Left renal pelvis (tissue), 4 donors: ENCODE data around the gene PA2G4. TPM values are rescaled to one million over a fixed set of nuclear protein-coding genes. Genes with fewer than 3 reads are reported as not detected.
"Not testable (repeated sequence)": the region's sequence is repeated elsewhere in the genome, so short reads cannot be mapped to it uniquely, and the experiment has no call there.

Experiments used
- DNase-seq, 4 donors: peaks; one replicate each; pipeline ENCODE4 v3.0.0-alpha.2; 2013; ENCODE audit warnings: low read depth in 4 of 4, low spot score in 3 of 4
- polyA plus RNA-seq, 4 donors: library from polyadenylated mRNA; unstranded; fragments of 120-200 nt; gene quantifications; one replicate each; pipeline ENCODE4 v1.2.1, GENCODE V29; 2013; ENCODE audit not compliant: insufficient read length in 4 of 4

Gene PA2G4
- polyA plus RNA-seq, 4 donors: 104 to 166 (median 154) TPM

- no peak for DNase-seq
Observed at GRCh38 chr12:56098592-56098991, 5.8 kb upstream of the PA2G4 start.

DNA sequence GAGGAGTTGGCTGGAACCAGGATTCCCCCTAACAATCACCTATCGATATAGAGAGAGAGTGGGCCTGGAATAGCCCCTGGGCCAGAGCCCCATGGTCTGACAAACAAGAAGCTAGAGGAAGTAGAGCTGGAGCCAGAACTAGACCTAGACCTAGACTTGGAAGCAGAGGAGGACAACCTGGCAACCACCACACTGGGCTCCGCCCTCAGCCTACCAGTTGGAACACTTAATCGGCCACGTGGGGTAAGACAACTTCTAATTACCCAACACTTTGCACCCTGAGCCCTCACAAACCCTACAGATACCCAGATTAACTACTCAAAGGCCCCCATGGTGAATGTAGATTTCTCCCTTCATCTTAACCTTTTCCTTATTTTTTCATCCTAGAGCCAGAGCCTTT, 4.6 kb upstream of the PA2G4 start:
- DNase-seq: no peak

DNA sequence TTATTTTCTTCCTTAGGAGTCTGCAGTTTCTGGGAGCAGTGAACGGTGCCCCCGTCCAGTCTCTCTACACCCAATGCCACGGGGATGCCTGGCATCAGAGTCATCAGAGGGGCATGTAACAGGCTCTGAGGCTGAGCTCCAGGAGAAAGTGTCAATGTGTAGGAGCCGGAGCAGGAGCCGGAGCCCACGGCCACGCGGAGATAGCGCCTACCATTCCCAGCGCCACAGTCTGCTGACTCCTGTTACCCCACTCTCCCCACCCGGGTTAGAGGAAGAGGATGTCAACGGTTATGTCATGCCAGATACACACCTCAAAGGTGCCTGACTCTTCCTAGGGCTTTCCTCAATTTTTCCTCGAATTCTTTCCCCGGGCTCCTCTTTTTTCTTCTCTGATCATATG, 3.3 kb upstream of the PA2G4 start:
- DNase-seq: no peak

GRCh38 chr12:56102683-56103065, 1.7 kb upstream of the PA2G4 start:
- no peak for DNase-seq

GRCh38 chr12:56103066-56103711, 1.2 kb upstream of the PA2G4 start:
- no peak for DNase-seq

DNA sequence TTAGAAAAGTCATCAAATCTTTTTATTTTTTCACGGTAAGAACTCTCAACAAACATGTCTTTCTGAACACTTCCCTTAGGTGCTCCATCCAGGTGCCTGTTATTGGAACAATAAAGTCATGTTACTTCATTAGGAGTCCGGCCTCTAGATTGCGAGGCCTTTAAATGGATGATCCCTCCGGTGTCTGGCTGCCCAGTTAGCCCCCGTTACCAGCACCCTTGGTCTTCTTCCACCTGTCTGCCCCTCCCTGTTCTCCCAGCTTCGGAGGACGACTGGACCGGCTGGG, 593 bp upstream of the PA2G4 start:
- DNase-seq: no peak

- DNase-seq: no peak
Observed at GRCh38 chr12:56104815-56105608, 653 bp downstream of the PA2G4 start.

- DNase-seq: no peak
Observed at GRCh38 chr12:56105609-56105902, 1.2 kb downstream of the PA2G4 start.

DNA sequence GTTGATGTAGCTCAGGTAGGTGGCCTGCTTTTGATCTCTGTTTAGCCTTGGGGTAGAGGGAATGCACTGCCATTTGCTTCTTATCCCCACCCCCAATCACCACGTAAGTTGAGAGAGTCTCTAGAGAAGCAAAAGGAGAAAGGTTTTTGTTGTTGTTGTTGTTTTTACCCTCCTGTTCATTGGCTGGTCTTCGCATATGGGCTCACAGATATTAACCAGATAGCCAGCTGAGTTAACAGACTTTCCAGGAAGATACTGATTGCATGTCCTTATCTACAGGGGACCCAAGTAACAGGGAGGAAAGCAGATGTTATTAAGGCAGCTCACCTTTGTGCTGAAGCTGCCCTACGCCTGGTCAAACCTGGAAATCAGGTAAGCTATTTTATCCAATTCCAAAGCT, 2.9 kb downstream of the PA2G4 start:
- DNase-seq: no peak

GRCh38 chr12:56110571-56110970, 6.2 kb downstream of the PA2G4 start:
- DNase-seq: no peak

DNA sequence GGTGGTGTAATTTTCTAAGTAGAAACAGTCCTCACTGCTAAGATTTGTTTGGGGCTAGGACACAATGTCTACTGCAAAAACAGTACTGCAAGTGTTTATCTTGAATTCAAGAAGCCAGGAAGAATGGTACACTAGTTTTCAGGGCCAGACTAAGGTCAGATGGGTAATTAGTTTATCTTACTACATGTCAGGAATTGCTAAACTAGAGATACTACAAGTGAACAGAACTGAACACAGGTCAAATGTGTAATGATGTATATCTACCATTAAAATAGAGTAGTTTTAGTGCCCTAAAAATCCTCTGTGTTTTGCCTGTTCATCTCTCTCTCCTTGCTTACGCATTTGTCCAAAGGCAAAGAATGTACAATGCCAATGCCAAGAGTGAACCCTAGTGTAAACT, 9.7 kb downstream of the PA2G4 start:
- DNase-seq: no peak

GRCh38 chr12:56115329-56115728, 11.0 kb downstream of the PA2G4 start:
- DNase-seq: no peak

DNA sequence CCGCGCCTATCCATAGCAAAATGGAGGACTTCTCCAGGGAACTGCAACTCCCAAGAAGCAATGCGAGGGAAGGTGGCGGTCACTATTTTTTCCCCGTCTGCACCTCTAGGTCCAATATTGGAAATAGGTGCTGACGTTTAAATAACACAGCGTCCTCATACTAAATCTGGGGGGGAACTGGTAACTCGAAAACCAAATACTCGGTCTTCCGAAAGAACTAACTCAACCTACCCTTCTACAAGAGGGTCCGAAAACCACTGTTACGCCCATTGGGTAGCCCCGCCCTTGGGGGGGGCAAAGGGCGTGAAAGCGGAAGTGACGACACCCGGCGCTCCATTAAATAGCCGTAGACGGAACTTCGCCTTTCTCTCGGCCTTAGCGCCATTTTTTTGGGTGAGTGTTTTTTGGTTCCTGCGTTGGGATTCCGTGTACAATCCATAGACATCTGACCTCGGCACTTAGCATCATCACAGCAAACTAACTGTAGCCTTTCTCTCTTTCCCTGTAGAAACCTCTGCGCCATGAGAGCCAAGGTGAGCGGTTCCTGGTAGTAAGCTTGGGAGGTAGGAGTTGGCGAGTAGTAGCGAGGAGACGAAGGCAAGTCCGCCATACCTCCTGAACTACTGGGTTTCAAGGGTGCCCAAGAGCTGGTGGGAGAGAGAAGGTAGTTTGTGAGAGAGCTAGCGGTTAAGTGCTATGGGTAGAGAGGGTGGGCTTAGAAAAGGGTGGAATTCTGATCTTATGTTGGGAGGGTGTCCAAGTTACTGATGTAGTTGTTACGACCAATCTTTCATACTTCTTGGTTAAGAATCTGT, 12.1 kb downstream of the PA2G4 start, which contains the start of gene RPL41:
TSS of gene RPL41 (plus strand) at position 367 of the 815 bp plus-strand sequence.
- DNase-seq: peak; percentile 96 to 98 (median 96)

- not testable (repeated sequence) for DNase-seq
Observed at GRCh38 chr12:56117082-56117706, 12.8 kb downstream of the PA2G4 start.

DNA sequence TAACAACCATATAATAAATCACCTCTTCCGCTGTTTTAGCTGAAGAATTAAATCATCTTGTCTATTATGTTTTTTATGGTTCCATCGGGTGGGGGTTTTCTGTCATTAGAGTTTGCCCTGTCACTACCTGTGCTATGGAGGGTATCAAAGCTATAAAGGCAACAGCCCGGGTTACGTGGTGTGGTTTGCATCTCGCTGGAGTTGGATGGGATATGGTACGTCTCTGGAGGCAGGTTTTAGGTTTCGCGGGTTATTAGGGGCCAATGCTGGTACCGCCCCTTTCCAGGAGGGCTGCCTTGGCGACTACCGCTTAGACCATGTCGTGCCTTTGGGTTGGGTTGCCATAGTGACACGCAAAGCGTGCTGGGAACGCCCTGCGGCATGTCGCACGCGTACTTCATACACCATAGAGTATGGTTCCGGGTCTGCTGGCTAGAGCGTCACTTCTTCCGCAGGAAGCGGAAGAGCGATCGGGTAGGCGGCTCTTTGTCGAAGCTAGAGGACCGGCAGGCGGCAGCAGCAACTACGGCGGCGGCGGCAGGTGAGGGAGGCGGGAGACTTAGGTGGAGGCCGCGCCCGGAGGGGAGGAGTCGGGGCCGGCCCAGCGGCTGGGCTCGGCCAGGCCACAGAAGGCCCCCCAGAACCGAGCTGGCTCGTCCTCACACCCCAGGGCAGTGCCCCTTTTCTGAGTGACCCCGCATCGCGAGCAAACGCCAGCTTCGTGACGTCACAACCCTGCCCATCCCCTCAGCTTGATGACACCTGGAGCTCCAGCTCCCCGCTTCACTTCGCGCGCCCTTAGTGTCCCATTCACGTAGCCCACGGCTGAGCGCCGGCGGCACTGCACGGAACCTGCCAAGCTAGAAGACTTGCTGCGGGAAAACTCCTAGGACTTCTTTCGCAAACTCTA, 13.7 kb downstream of the PA2G4 start, which contains the start of gene ZC3H10:
TSS of gene ZC3H10 (plus strand) at position 489 of the 910 bp plus-strand sequence. CDS start 2,297 bp downstream, outside the sequence.
- peak; percentile 96 to 99 (median 98) for DNase-seq

GRCh38 chr12:56118688-56119357, 14.5 kb downstream of the PA2G4 start:
- DNase-seq: no peak

DNA sequence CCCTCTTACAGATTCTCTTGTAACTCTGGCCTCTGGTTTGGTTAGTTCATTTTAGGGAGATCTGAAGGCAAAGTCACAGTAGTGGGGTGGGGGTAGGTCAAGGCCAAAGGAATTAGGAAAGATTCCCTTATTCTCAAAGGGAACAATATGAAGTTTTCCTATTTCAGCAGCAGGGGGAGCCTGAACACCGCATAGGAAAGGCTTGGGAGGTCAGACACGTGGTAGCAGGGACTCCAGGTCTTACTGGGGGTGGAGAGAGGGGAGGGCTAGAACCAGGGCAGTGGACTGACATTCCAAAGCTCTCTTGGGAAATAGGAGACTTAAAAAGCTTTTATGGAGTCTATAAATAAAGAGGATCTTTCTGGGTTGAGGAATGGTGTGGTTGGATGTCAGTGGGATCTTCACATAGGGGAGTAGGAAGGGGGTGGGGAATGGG, 15.0 kb downstream of the PA2G4 start:
- DNase-seq: peak in 2 of 4 donors; percentile 66 to 83

DNA sequence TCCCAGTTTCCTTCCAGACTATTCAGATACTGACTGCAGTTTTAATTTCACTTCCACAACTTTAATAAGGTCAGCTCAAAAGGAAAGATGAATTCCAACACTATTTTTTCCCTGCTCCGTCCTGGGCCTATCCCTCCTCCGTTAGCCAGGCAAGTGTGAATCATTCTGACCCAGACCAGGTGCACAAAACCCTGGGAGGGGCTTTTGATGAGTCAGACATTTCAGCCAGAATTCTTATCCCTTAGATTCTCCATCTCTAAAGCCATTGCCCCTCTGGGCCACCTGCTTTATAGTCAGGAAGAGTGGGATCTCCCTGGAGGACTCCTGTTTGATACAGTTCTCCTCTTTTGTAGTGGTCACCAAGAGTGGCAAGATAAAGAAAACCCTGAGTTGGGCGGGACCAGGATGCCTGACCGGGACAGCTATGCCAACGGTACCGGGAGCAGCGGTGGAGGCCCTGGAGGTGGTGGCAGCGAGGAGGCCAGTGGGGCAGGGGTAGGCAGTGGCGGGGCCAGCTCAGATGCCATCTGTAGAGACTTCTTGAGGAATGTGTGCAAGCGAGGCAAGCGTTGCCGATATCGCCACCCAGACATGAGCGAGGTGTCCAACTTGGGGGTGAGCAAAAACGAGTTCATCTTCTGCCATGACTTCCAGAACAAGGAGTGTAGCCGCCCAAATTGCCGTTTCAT, 15.9 kb downstream of the PA2G4 start:
- DNase-seq: no peak
